GM13976 (cell line): ENCODE measurements around the gene PRKAR2B.
"Not testable (repeated sequence)": the region's sequence is repeated elsewhere in the genome, so short reads cannot be mapped to it uniquely, and the experiment has no call there.

Source experiments
- DNase-seq: peaks from one replicate; pipeline ENCODE4 v3.0.0; 2012; ENCODE audit warnings: low spot score
- in situ Hi-C: fragments of 300-500 bp; cut with MboI; formaldehyde crosslinking; loops from one replicate; pipeline ENCODE4 v1.12.0; 2022; ENCODE audit warnings: low sequenced_read_pairs, mixed read lengths, inconsistent platforms; ENCODE audit not compliant: unreplicated experiment
- TF ChIP-seq, protein P1 (sequence below): IDR thresholded peaks from 2 replicates; pipeline ENCODE4 v1.5.1; 2012; ENCODE audit warnings: borderline replicate concordance, mild to moderate bottlenecking; ENCODE audit not compliant: insufficient read depth; ENCODE audit errors: extremely low read depth, missing control alignments, control extremely low read depth

Gene PRKAR2B

DNA sequence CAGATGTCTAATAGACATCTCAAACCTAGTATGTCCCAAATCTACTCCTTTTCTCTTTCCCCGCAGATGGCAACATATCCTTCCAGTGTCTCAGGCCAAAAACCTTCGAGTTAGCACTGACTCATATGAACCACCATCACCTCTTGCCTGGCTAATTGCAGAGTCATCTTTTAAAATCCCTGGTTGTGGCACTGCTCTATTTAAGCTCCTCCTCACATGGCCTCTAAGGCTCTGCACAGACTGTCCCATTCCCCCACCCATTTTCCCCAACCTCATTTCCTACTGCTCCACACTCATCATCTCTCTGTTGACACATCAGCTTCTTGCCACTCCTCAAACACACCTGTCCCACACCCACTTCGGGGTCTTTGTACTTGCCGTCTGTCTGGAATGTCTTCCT, 107.5 kb downstream of the PRKAR2B start:
- DNase-seq, result no peak
- in situ Hi-C loops, result no loop called here
- TF ChIP-seq, protein P1, sequence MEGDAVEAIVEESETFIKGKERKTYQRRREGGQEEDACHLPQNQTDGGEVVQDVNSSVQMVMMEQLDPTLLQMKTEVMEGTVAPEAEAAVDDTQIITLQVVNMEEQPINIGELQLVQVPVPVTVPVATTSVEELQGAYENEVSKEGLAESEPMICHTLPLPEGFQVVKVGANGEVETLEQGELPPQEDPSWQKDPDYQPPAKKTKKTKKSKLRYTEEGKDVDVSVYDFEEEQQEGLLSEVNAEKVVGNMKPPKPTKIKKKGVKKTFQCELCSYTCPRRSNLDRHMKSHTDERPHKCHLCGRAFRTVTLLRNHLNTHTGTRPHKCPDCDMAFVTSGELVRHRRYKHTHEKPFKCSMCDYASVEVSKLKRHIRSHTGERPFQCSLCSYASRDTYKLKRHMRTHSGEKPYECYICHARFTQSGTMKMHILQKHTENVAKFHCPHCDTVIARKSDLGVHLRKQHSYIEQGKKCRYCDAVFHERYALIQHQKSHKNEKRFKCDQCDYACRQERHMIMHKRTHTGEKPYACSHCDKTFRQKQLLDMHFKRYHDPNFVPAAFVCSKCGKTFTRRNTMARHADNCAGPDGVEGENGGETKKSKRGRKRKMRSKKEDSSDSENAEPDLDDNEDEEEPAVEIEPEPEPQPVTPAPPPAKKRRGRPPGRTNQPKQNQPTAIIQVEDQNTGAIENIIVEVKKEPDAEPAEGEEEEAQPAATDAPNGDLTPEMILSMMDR, result no peak

DNA sequence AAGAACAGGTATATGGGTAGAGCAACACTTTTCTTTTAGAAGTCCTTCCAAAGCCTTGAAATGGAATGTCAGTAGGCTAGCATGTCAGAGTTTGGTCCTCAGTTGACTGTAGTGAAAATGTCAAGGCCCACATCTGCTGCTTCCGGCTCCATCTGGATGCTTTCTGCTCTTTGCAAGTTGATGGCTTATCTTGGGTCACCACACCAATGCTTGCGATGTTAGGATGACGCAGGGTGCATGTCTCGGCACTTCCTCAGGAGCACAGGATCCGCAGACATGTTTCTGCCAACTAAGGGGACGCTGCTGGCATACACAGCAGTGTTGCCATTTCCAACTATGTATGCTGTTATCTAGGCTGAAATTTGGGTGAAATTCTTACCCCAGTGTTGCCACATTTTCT, 110.3 kb downstream of the PRKAR2B start:
- DNase-seq, result no peak
- TF ChIP-seq, protein P1, result no peak
- in situ Hi-C loops, result no loop called here

DNA sequence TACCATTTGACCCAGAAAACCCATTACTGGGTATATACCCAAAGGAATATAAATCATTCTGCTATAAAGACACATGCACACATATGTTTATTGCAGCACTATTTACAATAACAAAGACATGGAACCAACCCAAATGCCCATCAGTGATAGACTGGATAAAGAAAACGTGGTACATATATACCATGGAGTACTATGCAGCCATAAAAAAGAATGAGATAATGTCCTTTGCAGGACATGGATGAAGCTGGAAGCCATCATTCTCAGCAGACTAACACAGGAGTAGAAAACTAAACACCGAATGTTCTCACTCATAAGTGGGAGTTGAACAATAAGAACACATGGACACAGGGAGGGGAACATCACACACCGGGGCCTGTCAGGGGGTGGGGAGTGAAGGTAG, 111.2 kb downstream of the PRKAR2B start:
- DNase-seq, in situ Hi-C loops: not testable (repeated sequence)

DNA sequence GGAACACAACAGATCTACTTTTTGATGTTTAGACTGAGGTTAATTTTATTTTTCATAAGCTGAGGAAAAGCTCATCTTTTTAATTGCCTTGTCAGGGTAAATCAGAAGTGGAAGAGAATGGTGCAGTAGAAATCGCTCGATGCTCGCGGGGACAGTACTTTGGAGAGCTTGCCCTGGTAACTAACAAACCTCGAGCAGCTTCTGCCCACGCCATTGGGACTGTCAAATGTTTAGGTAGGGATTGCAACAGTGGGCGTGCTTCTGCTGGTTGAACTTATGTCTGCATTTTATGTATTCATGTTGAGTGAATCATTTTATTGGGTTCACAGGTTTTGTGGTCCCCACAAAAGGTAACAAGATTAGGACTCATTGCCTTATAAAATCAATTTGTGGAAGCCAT, 112.6 kb downstream of the PRKAR2B start:
- in situ Hi-C loops, result no loop called here
- no peak for DNase-seq
- TF ChIP-seq, protein P1, result no peak

- in situ Hi-C loops, result no loop called here
- TF ChIP-seq, protein P1, result no peak
- DNase-seq, result no peak
Observed at GRCh38 chr7:107158028-107158427, 113.5 kb downstream of the PRKAR2B start.

DNA sequence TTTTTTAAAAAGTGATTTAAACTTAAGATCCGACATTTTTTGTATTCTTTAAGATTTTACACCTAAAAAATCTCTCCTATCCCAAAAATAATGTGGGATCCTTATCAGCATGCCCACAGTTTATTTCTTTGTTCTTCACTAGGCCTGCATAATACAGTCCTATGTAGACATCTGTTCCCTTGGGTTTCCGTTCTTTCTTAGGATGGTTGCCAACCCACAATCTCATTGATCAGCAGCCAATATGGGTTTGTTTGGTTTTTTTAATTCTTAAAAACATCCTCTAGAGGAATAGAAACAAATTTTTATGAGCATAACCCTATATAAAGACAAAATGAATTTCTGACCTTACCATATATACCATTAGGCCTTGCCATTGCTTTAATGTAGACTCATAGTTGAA, 115.9 kb downstream of the PRKAR2B start:
- TF ChIP-seq, protein P1, result no peak
- no peak for DNase-seq
- in situ Hi-C loops, result no loop called here

- TF ChIP-seq, protein P1, result no peak
- in situ Hi-C loops, result no loop called here
- DNase-seq, result no peak
Observed at GRCh38 chr7:107161415-107161814, 116.9 kb downstream of the PRKAR2B start.
